Fibroblast of pulmonary artery (primary cell): ENCODE measurements around the gene MELK.
"Not testable (repeated sequence)": the region's sequence is repeated elsewhere in the genome, so short reads cannot be mapped to it uniquely, and the experiment has no call there.

Experiments used
- DNase-seq: peaks from one replicate; pipeline ENCODE4 v3.0.0-alpha.2; 2010; ENCODE audit warnings: low read depth
- H3K4me3 ChIP-seq: replicated peaks from 2 replicates; pipeline ENCODE4 v1.5.1; 2011; ENCODE audit warnings: low read depth, mild to moderate bottlenecking, control low read depth, low read length, moderate library complexity
- CTCF ChIP-seq: IDR thresholded peaks from 2 replicates; pipeline ENCODE4 v1.5.1; 2011; ENCODE audit warnings: mild to moderate bottlenecking, control low read depth, low read length, inconsistent platforms; ENCODE audit errors: missing control alignments

The MELK gene

GRCh38 chr9:36572515-36573418 is at the start of gene MELK:
TSS of gene MELK (plus strand) at chr9:36572895. CDS start at chr9:36581682, 8,787 bp downstream.
- no peak for TF ChIP-seq CTCF
- H3K4me3 ChIP-seq: peak within 1 kb of the TSS; percentile 90
- peak; percentile 71 for DNase-seq

- no peak for TF ChIP-seq CTCF
- no peak for DNase-seq
- H3K4me3 ChIP-seq: no peak overlapping the region
Measured at GRCh38 chr9:36530224-36530623, 42.5 kb upstream of the MELK start.

- H3K4me3 ChIP-seq: no peak overlapping the region
- TF ChIP-seq CTCF: no peak
- DNase-seq: no peak
Measured at GRCh38 chr9:36532353-36532752, 40.3 kb upstream of the MELK start.

GRCh38 chr9:36533726-36534125 is 39.0 kb upstream of the MELK start:
- DNase-seq, H3K4me3 ChIP-seq: not testable (repeated sequence)

GRCh38 chr9:36535107-36535506 is 37.6 kb upstream of the MELK start:
- no peak for TF ChIP-seq CTCF
- H3K4me3 ChIP-seq: no peak overlapping the region
- no peak for DNase-seq

GRCh38 chr9:36537861-36538260 is 34.8 kb upstream of the MELK start:
- TF ChIP-seq CTCF: no peak
- no peak for DNase-seq
- no peak overlapping the region for H3K4me3 ChIP-seq

GRCh38 chr9:36542355-36542754 is 30.3 kb upstream of the MELK start:
- TF ChIP-seq CTCF: no peak
- no peak overlapping the region for H3K4me3 ChIP-seq
- no peak for DNase-seq
